GM23338 (cell line): ENCODE results near the gene CDKN2A. TPM values are rescaled to one million over a fixed set of nuclear protein-coding genes. Genes with fewer than 3 reads are reported as not detected.
A peak's percentile ranks its signal among the peaks of the same experiment; 100 is the strongest.

Experiments
- ATAC-seq: fragments of 200-7000 bp; cut with Tn5 transposase; 3 replicates; pipeline ENCODE4 v1.9.1; 2020
- DNase-seq: peaks from one replicate; pipeline ENCODE4 v3.0.0-alpha.2; 2015; ENCODE audit warnings: low spot score
- H2AFZ ChIP-seq: fragments of 200-600 bp; sonication (generic); 2 replicates; pipeline ENCODE4 v1.8.0; 2016; ENCODE audit warnings: antibody characterized with exemption, mild to moderate bottlenecking, moderate library complexity
- H3F3A ChIP-seq: fragments of 200-600 bp; sonication (generic); replicated peaks from 2 replicates; pipeline ENCODE4 v1.8.0; 2017; ENCODE audit warnings: antibody characterized with exemption, mixed run types, low read depth
- H3K27ac ChIP-seq: fragments of 200-600 bp; sonication (generic); 2 replicates; pipeline ENCODE4 v1.6.1; 2016; ENCODE audit warnings: low read depth
- H3K27me3 ChIP-seq: fragments of 200-600 bp; sonication (generic); 2 replicates; pipeline ENCODE4 v1.8.0; 2016; ENCODE audit warnings: mild to moderate bottlenecking, mixed run types, moderate library complexity; ENCODE audit not compliant: insufficient read depth
- H3K36me3 ChIP-seq: fragments of 200-600 bp; sonication (generic); 2 replicates; pipeline ENCODE4 v1.8.0; 2016; ENCODE audit warnings: mild to moderate bottlenecking; ENCODE audit not compliant: insufficient read depth
- H3K4me1 ChIP-seq: fragments of 200-600 bp; sonication (generic); 2 replicates; pipeline ENCODE4 v1.8.0; 2016; ENCODE audit warnings: mild to moderate bottlenecking, moderate library complexity; ENCODE audit not compliant: insufficient read depth
- H3K4me2 ChIP-seq: fragments of 200-600 bp; sonication (generic); 2 replicates; pipeline ENCODE4 v1.7.1; 2017; ENCODE audit warnings: mixed run types
- H3K4me3 ChIP-seq: fragments of 200-600 bp; sonication (generic); 2 replicates; pipeline ENCODE4 v1.6.1; 2016; ENCODE audit warnings: mixed run types
- H3K79me2 ChIP-seq: fragments of 200-600 bp; sonication (generic); replicated peaks from 2 replicates; pipeline ENCODE4 v1.8.0; 2017; ENCODE audit warnings: mild to moderate bottlenecking; ENCODE audit not compliant: insufficient read depth
- H3K9me2 ChIP-seq: fragments of 200-600 bp; sonication (generic); 2 replicates; pipeline ENCODE4 v1.8.0; 2017; ENCODE audit not compliant: insufficient read depth
- H4K20me1 ChIP-seq: fragments of 200-600 bp; sonication (generic); replicated peaks from 2 replicates; pipeline ENCODE4 v1.8.0; 2017; ENCODE audit warnings: mild to moderate bottlenecking; ENCODE audit not compliant: insufficient read depth
- H3K27ac Mint-ChIP-seq: 2 replicates; pipeline ENCODE4 v1.8.0; 2020; ENCODE audit warnings: inconsistent platforms, mild to moderate bottlenecking, moderate library complexity, mixed read lengths
- H3K27me3 Mint-ChIP-seq: 3 replicates; pipeline ENCODE4 v1.8.0; 2022; ENCODE audit warnings: low read depth, mild to moderate bottlenecking, moderate library complexity, mixed read lengths, inconsistent platforms; ENCODE audit not compliant: insufficient read depth, poor library complexity
- H3K36me3 Mint-ChIP-seq: 3 replicates; pipeline ENCODE4 v1.8.0; 2021; ENCODE audit warnings: low read depth, mild to moderate bottlenecking, inconsistent platforms, moderate library complexity, mixed read lengths
- H3K4me1 Mint-ChIP-seq: 3 replicates; pipeline ENCODE4 v1.8.0; 2020; ENCODE audit warnings: mild to moderate bottlenecking, inconsistent platforms, mixed read lengths
- H3K4me3 Mint-ChIP-seq: 3 replicates; pipeline ENCODE4 v1.8.0; 2021; ENCODE audit warnings: moderate library complexity, mild to moderate bottlenecking, inconsistent platforms, mixed read lengths
- H3K9me3 Mint-ChIP-seq: 3 replicates; pipeline ENCODE4 v1.8.0; 2020; ENCODE audit warnings: moderate library complexity, mild to moderate bottlenecking, inconsistent platforms, mixed read lengths
- CREB1 ChIP-seq: fragments of 250-450 bp; sonication (Bioruptor Pico); IDR thresholded peaks from 2 replicates; pipeline ENCODE4 v1.5.0; 2020; ENCODE audit warnings: low read depth, mild to moderate bottlenecking, moderate library complexity
- CTCF ChIP-seq, 2 experiments: fragments of 200-600 bp in 1 of 2; sonication (generic) in 1 of 2; conservative IDR thresholded peaks; 2 replicates each; pipeline versions ENCODE4 v1.5.1 to v1.6.1; 2016 to 2017; ENCODE audit warnings: antibody characterized with exemption in 2 of 2, low read depth in 2 of 2, mild to moderate bottlenecking in 2 of 2, moderate library complexity in 1 of 2
- EZH2 ChIP-seq: fragments of 200-600 bp; sonication (generic); IDR thresholded peaks from one replicate; pipeline ENCODE4 v1.8.0; 2017; ENCODE audit warnings: antibody characterized with exemption, mild to moderate bottlenecking, low read depth; ENCODE audit not compliant: unreplicated experiment
- EZH2phosphoT487 ChIP-seq: fragments of 200-600 bp; sonication (generic); IDR thresholded peaks from one replicate; pipeline ENCODE4 v1.8.1; 2018; ENCODE audit warnings: antibody characterized with exemption; ENCODE audit not compliant: unreplicated experiment
- NANOG ChIP-seq: IDR thresholded peaks from 2 replicates; pipeline ENCODE4 v1.6.1; 2016; ENCODE audit warnings: antibody characterized with exemption, borderline replicate concordance
- POLR2AphosphoS5 ChIP-seq: IDR thresholded peaks from 2 replicates; pipeline ENCODE4 v1.6.1; 2016; ENCODE audit warnings: antibody characterized with exemption, low read depth
- polyA plus RNA-seq: library from polyadenylated mRNA; unstranded; fragments of >200 nt; fragmentation: Nextera tagmentation; extraction: Ambion mirVana; gene quantifications from 2 replicates; pipeline ENCODE4 v1.2.1, GENCODE V29; 2016
- total RNA-seq: library from RNA; depleted of rRNA; stranded (reverse); fragments of >200 nt; shearing (Covaris generic); gene quantifications from 2 replicates; pipeline ENCODE4 v1.2.3, GENCODE V29; 2014
- TF ChIP-seq, protein P1 (sequence below): IDR thresholded peaks from one replicate; pipeline ENCODE4 v1.6.1; 2018; ENCODE audit warnings: antibody characterized with exemption; ENCODE audit not compliant: unreplicated experiment
- TF ChIP-seq, protein P2 (sequence below): IDR thresholded peaks from 2 replicates; pipeline ENCODE4 v1.6.1; 2016; ENCODE audit warnings: antibody characterized with exemption

Gene CDKN2A
- total and polyA plus RNA-seq, 2 experiments from 2014 or later = 0.87 to 2.7 TPM

DNA sequence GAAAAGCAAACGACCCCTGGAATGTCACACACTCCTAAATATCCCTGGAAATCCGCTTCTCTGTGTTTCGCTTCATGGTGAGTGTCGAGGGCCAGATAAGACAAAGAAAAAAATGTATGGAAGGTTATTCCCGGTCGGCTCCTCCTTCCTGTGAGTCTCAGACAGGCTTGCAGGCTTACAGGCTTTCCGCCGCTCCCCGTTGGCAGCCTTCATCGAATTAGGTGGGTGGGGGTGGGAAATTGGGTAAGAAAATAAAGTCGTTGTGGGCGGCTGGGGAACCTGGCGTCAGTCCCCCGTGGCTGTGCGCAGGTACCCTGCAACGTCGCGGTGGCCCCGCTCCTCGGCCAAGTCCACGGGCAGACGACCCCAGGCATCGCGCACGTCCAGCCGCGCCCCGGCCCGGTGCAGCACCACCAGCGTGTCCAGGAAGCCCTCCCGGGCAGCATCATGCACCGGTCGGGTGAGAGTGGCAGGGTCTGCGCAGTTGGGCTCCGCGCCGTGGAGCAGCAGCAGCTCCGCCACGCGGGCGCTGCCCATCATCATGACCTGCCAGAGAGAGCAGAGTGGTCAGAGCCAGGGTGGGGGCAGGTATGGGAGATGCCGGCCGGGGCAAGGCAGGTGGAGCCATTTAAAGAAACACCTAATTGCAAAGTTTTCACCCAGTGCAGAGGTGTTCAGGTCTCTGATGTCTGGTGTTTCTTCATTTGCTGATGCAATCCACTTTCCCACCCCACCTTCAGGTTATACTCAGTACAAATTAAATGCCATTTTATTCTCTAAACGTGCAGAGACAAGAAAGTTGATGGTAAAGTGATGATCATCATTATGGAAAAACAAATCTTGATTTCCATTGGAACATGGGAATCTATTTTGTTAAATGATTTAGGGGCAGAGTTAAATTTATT lies 11.8 kb upstream of the CDKN2A start:
- peak; percentile 19 for ATAC-seq
- Mint-ChIP-seq H3K27ac (no peak overlapping the region), H3K9me3 (no peaks in the 10 kb centered on the region), H3K4me3 (peak overlapping the region; percentile 71), H3K4me1 (peaks cover 20% of the 10 kb centered on the region), H3K27me3 (peaks cover 89% of the 10 kb centered on the region), H3K36me3 (no peaks in the 10 kb centered on the region)
- TF ChIP-seq EZH2phosphoT487 (no peak), CREB1 (CRISPR knock-in tag) (no peak), POLR2AphosphoS5 (no peak), CTCF (conservative IDR thresholded peaks at IDR 0.05; ENCODE audit: low read depth in 2 of 2) (0 out of 4 replicates have a peak, but pooled peaks of 1 of the 2 experiments have one; percentile 12), EZH2 (peak; percentile 68)
- TF ChIP-seq, protein P1, sequence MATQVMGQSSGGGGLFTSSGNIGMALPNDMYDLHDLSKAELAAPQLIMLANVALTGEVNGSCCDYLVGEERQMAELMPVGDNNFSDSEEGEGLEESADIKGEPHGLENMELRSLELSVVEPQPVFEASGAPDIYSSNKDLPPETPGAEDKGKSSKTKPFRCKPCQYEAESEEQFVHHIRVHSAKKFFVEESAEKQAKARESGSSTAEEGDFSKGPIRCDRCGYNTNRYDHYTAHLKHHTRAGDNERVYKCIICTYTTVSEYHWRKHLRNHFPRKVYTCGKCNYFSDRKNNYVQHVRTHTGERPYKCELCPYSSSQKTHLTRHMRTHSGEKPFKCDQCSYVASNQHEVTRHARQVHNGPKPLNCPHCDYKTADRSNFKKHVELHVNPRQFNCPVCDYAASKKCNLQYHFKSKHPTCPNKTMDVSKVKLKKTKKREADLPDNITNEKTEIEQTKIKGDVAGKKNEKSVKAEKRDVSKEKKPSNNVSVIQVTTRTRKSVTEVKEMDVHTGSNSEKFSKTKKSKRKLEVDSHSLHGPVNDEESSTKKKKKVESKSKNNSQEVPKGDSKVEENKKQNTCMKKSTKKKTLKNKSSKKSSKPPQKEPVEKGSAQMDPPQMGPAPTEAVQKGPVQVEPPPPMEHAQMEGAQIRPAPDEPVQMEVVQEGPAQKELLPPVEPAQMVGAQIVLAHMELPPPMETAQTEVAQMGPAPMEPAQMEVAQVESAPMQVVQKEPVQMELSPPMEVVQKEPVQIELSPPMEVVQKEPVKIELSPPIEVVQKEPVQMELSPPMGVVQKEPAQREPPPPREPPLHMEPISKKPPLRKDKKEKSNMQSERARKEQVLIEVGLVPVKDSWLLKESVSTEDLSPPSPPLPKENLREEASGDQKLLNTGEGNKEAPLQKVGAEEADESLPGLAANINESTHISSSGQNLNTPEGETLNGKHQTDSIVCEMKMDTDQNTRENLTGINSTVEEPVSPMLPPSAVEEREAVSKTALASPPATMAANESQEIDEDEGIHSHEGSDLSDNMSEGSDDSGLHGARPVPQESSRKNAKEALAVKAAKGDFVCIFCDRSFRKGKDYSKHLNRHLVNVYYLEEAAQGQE = no peak
- H3K27me3 ChIP-seq = peaks cover 91% of the 10 kb centered on the region
- H3K4me1 ChIP-seq = peaks cover 17% of the 10 kb centered on the region
- no peaks in the 10 kb centered on the region for H3K79me2 ChIP-seq
- H3F3A ChIP-seq = peaks cover 17% of the 10 kb centered on the region
- H3K4me3 ChIP-seq = peak overlapping the region; percentile 61
- peak overlapping the region; percentile 92 for H2AFZ ChIP-seq
- no peaks in the 10 kb centered on the region for H3K36me3 ChIP-seq
- DNase-seq = peak; percentile 69
- H3K9me2 ChIP-seq = no peaks in the 10 kb centered on the region
- H3K27ac ChIP-seq = no peak overlapping the region
- H3K4me2 ChIP-seq = peak overlapping the region; percentile 90
- no peaks in the 10 kb centered on the region for H4K20me1 ChIP-seq

DNA sequence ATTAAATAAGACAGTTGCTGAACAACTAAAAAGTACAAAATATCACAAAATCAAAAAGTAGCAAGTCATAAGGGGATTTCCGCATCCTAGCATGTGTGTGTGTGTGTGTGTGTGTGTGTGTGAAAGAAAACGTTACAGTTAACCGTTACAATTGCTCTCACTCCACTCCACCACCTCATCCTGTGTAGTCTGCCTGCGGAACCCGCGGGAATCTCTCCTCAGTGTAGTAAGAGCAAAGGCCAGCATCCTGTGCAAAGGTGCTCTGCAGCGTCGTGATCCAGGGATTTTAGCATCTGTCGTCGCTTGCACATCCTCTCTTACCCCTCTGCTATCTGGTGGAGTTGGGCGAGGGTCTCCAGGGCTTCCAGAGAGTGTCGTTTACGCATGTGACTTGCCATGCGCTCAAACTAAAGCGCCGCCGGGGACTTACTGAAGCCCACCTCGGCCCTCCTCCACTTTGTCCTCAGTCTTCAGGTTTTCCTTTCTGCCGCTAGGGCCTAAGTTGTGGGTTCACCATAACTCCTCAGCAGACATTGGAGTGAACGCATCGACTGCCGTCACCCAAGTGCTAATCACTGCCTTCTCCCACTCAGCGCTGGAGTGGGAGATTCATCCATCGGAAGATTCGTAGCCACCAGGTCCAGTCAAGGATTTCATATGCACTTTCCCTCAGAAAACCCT lies 11.0 kb upstream of the CDKN2A start:
- Mint-ChIP-seq H3K4me1 (peaks cover 20% of the 10 kb centered on the region), H3K9me3 (no peaks in the 10 kb centered on the region), H3K27ac (no peak overlapping the region), H3K36me3 (no peaks in the 10 kb centered on the region), H3K4me3 (peak overlapping the region; percentile 71), H3K27me3 (peaks cover 88% of the 10 kb centered on the region)
- H2AFZ ChIP-seq = peak overlapping the region; percentile 92
- no peaks in the 10 kb centered on the region for H3K79me2 ChIP-seq
- peak; percentile 84 for DNase-seq
- peak; percentile 48 for ATAC-seq
- peaks cover 92% of the 10 kb centered on the region for H3K27me3 ChIP-seq
- no peaks in the 10 kb centered on the region for H4K20me1 ChIP-seq
- peak overlapping the region; percentile 61 for H3K4me3 ChIP-seq
- H3K4me1 ChIP-seq = peaks cover 17% of the 10 kb centered on the region
- H3K9me2 ChIP-seq = no peaks in the 10 kb centered on the region
- no peak overlapping the region for H3K27ac ChIP-seq
- no peaks in the 10 kb centered on the region for H3K36me3 ChIP-seq
- peaks cover 17% of the 10 kb centered on the region for H3F3A ChIP-seq
- H3K4me2 ChIP-seq = peak overlapping the region; percentile 90
- TF ChIP-seq CTCF (conservative IDR thresholded peaks at IDR 0.05; ENCODE audit: low read depth in 2 of 2) (peak in 1 of 2 experiments; percentile 36; a peak in 1 of 4 replicates), NANOG (no peak), EZH2phosphoT487 (no peak), POLR2AphosphoS5 (no peak)
- TF ChIP-seq, protein P2, sequence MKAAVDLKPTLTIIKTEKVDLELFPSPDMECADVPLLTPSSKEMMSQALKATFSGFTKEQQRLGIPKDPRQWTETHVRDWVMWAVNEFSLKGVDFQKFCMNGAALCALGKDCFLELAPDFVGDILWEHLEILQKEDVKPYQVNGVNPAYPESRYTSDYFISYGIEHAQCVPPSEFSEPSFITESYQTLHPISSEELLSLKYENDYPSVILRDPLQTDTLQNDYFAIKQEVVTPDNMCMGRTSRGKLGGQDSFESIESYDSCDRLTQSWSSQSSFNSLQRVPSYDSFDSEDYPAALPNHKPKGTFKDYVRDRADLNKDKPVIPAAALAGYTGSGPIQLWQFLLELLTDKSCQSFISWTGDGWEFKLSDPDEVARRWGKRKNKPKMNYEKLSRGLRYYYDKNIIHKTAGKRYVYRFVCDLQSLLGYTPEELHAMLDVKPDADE = no peak
